H7 (cell line): Measurements from ENCODE around the gene MOK. TPM values are rescaled to one million over a fixed set of nuclear protein-coding genes. Genes with fewer than 3 reads are reported as not detected.
"Not testable (repeated sequence)": the region's sequence is repeated elsewhere in the genome, so short reads cannot be mapped to it uniquely, and the experiment has no call there.

Experiments used
- DNase-seq: peaks from one replicate; pipeline ENCODE4 v3.0.0; 2012
- H3K27me3 ChIP-seq: 2 replicates; pipeline ENCODE4 v1.6.0; 2011; ENCODE audit warnings: mild to moderate bottlenecking, low read length; ENCODE audit not compliant: control insufficient read depth, insufficient read depth
- H3K36me3 ChIP-seq: replicated peaks from 2 replicates; pipeline ENCODE4 v1.5.1; 2011; ENCODE audit warnings: low read length; ENCODE audit not compliant: control insufficient read depth, insufficient read depth
- H3K4me3 ChIP-seq: 2 replicates; pipeline ENCODE4 v1.5.1; 2011; ENCODE audit warnings: low read depth, mild to moderate bottlenecking, control low read depth, low read length, moderate library complexity; ENCODE audit not compliant: insufficient read depth
- total RNA-seq: library from RNA; depleted of rRNA; stranded (reverse); fragments of >200 nt; shearing (Covaris generic); gene quantifications from 2 replicates; pipeline ENCODE4 v1.2.3, GENCODE V29; 2014; rRNA removed

The MOK gene, protein sequence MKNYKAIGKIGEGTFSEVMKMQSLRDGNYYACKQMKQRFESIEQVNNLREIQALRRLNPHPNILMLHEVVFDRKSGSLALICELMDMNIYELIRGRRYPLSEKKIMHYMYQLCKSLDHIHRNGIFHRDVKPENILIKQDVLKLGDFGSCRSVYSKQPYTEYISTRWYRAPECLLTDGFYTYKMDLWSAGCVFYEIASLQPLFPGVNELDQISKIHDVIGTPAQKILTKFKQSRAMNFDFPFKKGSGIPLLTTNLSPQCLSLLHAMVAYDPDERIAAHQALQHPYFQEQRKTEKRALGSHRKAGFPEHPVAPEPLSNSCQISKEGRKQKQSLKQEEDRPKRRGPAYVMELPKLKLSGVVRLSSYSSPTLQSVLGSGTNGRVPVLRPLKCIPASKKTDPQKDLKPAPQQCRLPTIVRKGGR
- 2.1 and 2.2 TPM in 2 replicates for total RNA-seq

DNA sequence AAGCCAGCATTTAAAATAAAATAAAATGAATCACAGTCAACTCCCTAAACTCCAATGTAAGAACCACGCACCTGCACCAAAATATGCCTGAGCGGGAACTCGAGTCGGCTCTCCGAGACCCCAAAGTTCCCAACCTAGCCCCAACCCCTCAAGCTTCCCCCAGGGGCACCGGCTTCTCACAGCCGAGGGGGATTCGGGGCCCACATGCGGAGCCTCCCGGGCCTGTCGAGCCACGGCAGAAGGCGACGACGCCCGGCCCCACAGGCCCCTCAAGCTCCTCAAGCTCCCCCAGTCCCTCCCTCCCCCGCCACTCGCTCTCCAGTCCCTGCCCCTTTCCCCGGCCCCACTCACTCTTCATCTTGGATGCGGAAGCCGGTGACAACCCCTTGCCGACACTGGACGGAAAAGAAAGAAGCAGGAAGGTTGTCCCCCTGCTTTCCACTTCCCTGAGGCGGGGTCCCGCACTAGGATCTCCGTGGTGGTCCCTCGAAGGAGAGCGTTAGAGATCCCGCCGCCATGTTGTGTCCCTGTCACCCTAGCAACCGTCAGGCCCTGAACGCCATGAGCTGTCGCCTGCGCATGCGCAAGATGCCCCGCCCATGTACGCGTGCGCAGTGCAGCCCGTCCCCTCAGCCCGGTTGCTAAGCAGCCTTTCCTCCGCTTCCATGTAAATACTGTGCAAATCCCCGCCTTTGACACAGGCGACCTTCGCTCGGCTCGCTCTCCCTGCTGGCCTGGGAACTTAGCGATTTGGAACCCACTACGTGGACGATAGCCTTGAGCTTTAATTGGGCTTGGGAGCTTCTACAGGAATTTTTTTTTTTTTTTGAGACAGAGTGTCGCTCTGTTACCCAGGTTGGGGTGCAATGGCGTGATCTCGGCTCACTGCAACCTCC is at the start of gene MOK:
TSS of gene MOK (minus strand) at position 554 of the 896 bp plus-strand sequence. CDS start at position 358, 196 bp downstream.
- H3K4me3 ChIP-seq, result peak within 1 kb of the TSS; percentile 69
- DNase-seq, result peak; percentile 98
- H3K27me3 ChIP-seq, result no peaks in the 10 kb centered on the region; the same call in 1 of the 2 replicates
- no peaks in the 10 kb centered on the region for H3K36me3 ChIP-seq

DNA sequence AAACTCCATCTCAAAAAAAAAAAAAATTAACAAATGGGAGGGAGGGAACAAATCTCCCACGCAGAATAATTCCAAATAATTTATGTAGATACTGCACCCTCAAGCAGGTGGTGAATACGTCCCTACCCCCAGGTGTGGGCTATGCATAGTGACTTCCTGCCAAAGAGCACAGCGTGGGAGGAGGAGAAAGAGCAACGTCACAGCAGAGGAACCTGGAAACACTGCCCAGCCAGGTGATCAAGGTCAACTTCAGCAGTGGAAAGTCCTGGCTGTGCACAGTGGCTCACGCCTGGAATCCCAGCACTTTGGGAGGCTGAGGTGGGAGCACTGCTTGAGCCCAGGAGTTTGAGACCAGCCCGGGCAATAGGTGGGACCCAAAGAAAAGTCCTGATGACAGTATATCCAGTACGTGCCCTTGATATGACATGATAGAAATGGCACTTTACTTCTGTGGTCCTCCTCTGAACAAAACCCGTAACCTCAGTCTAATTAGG is 48.2 kb upstream of the MOK start:
- Histone ChIP-seq H3K36me3 (peaks cover 1% of the 10 kb centered on the region), H3K27me3 (no peaks in the 10 kb centered on the region), H3K4me3 (no peak overlapping the region)
- no peak for DNase-seq

DNA sequence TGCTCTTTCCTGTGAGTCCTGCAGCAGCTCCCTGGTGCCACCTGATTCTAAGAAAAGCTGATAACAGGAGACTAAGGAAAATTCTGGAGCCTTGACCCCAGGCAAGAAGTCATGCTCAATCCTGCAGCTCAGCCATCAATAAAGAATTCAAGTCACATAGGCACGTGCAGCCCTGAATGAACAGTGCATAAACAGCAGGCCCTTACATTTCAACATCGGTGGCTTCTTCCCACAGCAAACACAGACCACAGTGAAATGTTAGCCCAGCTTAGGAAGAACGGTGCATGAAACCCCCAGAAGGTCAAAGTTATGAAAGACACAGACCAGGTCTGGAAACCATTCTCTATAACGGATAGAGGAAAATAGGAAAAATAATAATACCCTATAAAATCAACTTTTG is 47.2 kb upstream of the MOK start:
- Histone ChIP-seq H3K27me3 (no peaks in the 10 kb centered on the region), H3K4me3 (no peak overlapping the region), H3K36me3 (peaks cover 1% of the 10 kb centered on the region)
- DNase-seq, result no peak

DNA sequence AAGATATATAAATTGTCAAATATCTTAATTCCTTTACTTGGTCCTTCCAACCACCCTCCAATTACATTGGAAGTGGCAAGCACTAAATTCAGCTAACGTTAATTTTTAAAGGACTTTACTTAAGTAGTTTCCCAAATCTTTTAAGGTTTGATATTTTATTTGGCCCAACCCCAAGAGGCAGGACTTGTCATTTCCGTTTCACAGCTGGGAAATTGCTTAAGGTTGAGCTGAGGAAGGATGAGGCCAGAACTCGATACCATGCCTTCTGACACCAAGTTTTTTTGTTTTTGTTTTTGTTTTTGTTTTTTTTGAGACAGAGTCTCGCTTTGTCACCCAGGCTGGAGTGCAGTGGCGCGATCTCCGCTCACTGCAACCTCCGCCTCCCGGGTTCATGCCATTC is 46.6 kb upstream of the MOK start:
- not testable (repeated sequence) for H3K4me3 ChIP-seq, H3K36me3 ChIP-seq, H3K27me3 ChIP-seq, DNase-seq

DNA sequence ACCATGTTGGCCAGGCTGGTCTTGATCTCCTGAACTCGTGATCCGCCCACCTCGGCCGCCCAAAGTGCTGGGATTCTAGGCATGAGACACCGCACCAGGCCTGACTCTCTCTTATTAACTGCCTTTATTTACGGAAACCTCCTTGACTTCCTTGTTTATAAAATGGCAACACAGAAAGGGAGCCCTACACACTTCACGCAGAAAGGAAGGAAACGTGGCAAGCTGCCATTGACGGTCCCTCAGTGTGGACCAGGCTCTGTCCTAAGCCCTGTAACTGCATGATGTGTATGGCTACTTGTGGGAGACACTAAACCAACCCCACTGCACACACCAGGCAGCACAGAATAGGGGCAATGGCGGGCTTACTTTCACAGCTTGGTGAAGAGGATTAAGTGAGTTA is 46.1 kb upstream of the MOK start:
- H3K36me3 ChIP-seq, result peaks cover 1% of the 10 kb centered on the region
- DNase-seq, result no peak

DNA sequence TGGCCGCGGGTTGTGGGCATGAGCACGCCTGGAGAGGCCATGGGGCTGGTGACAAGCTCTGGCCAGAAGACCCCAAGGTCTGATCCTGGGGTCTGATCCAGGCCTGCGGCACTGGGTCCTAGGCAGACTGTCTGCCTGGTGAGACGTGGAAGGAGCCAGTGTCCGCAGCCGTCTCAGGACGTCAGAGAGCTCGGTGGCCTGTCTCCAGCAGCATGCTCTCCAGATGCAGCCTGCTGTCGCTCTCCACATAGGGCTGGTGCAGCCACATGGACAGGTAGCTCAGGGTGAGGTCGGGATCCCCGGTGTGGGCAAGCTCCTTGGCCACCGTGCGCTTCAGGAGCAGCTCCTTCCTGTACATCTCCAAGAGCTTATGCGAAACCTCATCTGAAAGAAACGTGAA is 43.4 kb upstream of the MOK start:
- no peak overlapping the region for H3K4me3 ChIP-seq
- no peak for DNase-seq
- H3K36me3 ChIP-seq, result peaks cover 5% of the 10 kb centered on the region
- H3K27me3 ChIP-seq, result no peaks in the 10 kb centered on the region

More for the DNA sequence above, 46.1 kb upstream of the MOK start:
- Histone ChIP-seq H3K4me3 (no peak overlapping the region), H3K27me3 (no peaks in the 10 kb centered on the region)

DNA sequence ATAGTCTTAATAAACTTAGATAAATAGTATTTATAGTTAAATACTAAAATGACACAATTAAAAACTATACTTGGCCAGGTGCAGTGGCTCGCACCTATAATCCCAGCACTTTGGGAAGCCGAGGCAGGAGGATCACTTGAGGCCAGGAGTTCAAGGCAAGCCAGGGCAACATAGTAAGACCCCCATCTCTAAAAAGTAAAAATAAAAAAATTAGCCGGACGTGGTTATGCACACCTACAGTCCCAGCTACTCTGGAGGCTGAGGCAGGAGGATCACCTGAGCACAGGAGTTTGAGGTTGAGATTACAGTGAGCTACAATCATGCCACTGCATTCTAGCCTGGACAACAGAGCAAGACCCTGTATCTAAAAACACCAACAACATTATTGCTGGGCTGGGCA is 41.7 kb upstream of the MOK start:
- H3K4me3 ChIP-seq, result no peak overlapping the region
- H3K36me3 ChIP-seq, result peaks cover 4% of the 10 kb centered on the region
- no peak for DNase-seq
- H3K27me3 ChIP-seq, result no peaks in the 10 kb centered on the region

DNA sequence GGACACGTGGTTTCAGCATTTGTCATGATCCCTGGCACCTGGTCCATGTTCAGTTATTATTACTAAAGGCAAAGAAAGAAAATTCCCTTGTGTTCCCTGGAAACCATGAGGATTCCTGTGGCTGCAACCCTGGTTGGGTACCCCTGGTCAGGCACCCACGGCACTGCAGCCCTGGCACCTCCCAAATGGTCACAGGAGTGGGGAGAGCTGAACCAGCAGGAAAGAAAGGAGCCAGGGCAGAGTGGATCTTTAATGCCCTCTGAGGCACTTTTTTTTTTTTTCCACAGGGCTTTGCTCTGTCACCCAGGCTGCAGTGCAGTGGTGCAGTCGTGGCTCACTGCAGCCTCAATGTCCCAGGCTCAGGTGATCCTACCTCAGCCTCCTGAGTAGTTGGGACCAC is 40.3 kb upstream of the MOK start:
- peaks cover 7% of the 10 kb centered on the region for H3K36me3 ChIP-seq
- H3K4me3 ChIP-seq, result no peak overlapping the region
- DNase-seq, result no peak
- H3K27me3 ChIP-seq, result no peaks in the 10 kb centered on the region

DNA sequence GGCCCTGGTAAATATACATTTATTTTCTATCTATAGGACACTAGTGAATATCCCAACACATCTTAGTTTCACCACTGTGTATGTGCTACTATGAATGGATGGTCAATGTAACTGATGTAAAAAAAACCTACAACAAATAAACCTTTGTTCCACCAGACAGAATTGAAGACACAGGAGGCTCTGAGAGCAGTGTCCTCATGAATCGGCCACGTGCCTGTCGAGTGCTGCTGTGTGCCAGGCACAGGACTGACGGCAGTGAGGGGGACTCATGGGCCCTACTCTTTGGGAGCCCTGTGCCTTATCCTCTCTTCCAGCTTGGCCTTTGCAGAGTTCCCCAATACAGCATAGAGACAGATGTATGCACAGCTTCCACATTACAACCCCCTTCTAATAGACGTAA is 39.5 kb upstream of the MOK start:
- Histone ChIP-seq H3K36me3 (peaks cover 8% of the 10 kb centered on the region), H3K4me3 (no peak overlapping the region), H3K27me3 (no peaks in the 10 kb centered on the region)
- no peak for DNase-seq

DNA sequence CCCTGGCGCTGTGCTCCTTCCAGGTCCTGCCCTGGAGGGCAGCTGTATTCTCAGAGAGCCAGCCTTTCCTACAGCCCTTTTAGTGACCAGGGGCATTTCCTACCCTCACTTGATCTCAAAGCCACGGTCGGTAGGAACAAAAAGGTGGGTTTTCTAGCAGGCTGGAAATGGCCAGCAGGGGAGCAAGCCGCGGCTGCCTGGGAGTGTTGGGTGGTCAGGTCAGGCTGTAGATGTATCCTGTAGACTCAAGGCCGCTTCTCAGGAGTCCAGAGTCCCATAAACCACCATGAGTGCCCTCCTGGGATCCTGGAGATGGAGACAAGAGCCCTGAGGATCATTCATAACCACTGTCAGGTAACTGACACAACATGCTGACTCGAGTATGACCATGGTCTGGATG is 39.1 kb upstream of the MOK start:
- Histone ChIP-seq H3K27me3 (no peaks in the 10 kb centered on the region), H3K4me3 (no peak overlapping the region), H3K36me3 (peaks cover 10% of the 10 kb centered on the region)
- no peak for DNase-seq

DNA sequence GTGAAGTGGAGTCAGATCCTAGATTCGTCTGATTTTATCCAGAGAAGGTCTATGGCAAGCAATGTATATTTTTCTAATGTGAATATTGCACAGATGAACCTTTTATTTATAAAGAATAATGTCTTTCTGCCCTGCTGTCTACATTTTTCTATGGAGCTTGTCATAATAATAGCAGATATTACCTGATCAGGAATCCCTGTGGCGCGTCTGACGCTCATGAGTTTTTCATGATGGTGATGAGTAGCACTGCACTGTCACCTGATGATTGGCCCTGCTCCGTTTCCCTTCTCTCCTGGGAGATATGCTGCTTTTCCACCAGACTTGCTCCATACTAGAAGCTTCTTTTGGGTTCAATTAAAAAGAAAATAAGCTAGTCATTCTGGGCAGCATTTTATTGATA is 37.3 kb upstream of the MOK start:
- Histone ChIP-seq H3K36me3 (peaks cover 14% of the 10 kb centered on the region), H3K4me3 (no peak overlapping the region), H3K27me3 (no peaks in the 10 kb centered on the region)
- no peak for DNase-seq

DNA sequence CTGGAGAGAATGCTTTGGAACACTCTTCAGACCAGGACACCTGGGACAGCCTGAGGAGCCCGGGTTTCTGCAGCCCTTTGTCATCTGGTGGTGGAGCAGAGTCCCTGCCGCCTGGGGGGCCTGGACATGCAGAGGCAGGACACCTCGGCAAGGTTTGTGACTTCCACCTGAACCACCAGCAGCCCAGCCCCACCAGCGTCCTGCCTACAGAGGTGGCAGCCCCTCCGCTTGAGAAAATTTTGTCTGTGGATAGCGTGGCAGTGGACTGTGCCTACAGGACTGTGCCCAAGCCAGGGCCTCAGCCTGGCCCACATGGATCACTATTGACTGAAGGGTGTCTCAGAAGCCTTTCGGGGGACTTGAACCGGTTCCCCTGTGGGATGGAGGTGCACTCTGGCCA is 36.6 kb upstream of the MOK start:
- Histone ChIP-seq H3K27me3 (no peaks in the 10 kb centered on the region), H3K36me3 (peaks cover 14% of the 10 kb centered on the region), H3K4me3 (no peak overlapping the region)
- DNase-seq, result no peak

DNA sequence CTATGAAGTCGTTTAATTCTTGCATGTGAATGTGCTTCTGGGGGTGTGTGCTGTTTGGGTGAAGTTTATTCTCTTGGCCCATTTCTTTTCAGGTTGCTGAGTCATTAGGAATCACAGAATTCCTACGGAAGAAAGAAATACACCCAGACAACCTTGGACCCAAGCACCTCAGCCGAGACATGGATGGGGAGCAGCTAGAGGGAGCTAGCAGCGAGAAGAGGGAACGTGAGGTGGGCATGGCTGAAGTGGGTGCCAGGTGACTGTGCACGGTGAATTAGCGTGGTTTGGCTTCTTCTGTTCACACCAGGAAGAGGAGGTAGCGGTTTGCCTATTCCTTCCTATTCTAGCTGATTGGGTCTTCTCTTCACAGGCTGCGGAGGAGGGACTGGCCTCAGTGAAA is 33.8 kb upstream of the MOK start:
- no peaks in the 10 kb centered on the region for H3K27me3 ChIP-seq
- peaks cover 13% of the 10 kb centered on the region for H3K36me3 ChIP-seq
- DNase-seq, result peak; percentile 50
- no peak overlapping the region for H3K4me3 ChIP-seq

DNA sequence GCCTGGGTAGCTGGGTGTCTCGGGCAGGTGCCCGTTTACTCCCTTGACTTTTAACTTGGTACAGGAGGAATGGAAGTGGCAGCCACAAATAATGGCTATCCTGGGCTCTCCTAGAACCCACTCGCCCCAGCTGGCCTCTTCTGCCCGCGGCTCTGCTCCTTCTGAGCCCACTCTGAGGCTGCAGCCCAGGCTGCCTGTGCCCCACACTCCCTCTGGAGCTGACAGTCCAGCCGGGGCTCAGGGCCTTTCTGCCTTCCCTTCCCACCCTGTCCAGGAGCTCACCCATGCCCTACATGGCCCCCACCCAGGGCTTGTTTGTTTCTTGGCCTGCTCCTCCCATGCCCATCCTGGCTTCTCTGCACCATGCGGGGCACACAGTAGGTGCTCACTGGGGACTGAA is 30.2 kb upstream of the MOK start:
- Histone ChIP-seq H3K36me3 (peaks cover 15% of the 10 kb centered on the region), H3K4me3 (no peak overlapping the region), H3K27me3 (no peaks in the 10 kb centered on the region)
- DNase-seq, result no peak
